ENCODE data around the gene FNDC1.

The FNDC1 gene

DNA sequence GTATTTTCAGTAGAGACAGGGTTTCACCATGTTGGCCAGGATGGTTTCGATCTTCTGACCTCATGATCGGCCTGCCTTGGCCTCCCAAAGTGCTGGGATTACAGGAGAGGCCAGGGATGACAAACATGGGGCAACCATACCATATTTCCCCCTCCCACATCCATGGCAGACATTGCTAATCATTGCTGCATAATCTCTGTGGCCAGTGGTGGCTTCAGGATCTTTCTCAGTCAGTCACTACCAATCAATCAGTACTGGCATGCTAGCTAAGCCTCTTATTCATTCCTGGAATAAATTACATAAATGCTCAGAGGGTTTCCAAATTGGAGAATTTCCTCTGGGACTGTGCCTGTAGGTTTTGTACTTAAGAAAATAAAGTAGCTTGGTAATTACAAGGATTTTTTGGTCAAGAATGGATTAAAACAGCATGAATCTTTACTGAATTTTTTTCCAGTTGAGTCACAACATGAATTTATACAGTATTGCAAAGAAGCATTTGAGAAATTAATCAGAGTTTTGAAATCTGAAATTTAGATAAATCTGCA lies 138.1 kb downstream of the FNDC1 start:
- DNase-seq (ENCODE audit: low read depth, low spot score), result peak; percentile 12

DNA sequence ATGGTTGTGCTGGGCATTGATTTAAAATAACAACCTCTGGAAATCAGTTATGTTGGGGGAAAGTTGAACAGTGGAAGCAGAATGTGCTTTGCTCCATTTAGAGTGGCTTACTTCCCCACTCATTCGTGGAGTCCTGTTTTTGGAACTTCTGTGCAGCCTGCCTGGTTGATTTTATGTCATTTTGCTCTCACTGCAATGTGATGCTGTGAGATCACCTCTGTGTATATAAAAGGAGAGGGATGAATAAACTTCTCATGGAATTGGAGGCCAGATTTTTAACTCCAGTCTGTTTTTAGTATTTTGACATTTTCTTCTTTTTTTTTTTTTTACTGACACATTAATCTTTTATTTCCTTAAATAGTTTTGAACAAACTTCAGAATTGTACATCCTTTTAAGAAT lies 139.0 kb downstream of the FNDC1 start:
- DNase-seq (ENCODE audit: low read depth, low spot score), result no peak

DNA sequence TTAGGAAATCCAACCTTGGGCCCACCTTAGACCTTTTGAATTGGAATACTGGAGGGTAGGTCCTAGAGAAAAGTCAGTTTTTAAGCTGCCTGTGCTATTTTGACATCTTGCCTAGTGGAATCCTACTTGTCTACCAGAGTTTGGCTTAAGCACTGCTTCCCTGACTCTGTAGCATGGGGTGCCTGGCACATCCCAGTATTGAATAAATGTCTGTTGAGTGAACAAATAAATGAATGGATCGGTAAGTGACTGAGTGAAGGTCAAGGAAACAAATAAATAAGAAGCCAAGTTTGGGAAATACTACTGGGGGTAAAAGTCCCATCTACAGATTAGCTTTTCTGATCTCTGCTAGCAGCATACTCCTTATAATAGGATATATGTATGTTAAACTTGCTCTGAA lies 140.5 kb downstream of the FNDC1 start:
- no peak for DNase-seq (ENCODE audit: low read depth, low spot score)

DNA sequence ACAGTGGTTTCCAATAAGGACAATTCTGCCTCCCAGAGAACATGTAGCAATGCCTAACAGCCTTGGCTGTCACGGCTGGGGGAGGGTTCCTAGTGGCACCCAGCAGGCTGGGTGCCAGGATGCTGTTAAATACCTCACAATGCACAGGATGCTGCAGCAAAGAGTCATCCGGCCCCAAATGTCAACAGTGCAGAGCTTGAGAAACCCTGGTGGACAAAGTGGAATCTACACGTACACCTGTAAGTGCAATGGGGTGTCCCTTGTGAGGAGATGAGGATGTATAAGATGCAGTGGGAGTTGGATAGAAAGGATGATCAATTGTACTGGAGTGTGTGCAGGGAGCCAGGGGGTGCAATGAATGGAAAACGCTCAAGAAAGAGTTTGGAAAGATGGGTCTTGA lies 142.4 kb downstream of the FNDC1 start:
- peak; percentile 15 for DNase-seq (ENCODE audit: low read depth, low spot score)

DNA sequence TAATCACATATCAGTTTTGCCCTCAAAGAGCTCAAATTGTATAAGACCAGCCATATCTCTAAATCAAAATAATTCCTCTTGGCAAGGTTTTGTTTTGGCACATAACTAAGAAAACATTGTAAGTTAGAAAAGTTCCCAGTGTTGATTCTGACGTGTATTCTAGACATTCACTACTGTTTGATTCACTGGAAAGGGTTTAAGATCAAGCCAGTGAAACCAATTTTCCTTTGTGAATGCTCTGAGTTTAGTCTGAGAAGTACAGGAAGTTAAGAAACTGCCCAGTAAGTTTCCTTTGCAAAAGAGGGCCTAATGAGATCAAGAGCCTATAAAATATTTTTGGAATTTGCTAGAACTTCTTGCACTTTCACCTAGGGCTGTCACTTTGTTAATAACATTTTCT lies 143.0 kb downstream of the FNDC1 start:
- DNase-seq (ENCODE audit: low read depth, low spot score), result peak; percentile 18

DNA sequence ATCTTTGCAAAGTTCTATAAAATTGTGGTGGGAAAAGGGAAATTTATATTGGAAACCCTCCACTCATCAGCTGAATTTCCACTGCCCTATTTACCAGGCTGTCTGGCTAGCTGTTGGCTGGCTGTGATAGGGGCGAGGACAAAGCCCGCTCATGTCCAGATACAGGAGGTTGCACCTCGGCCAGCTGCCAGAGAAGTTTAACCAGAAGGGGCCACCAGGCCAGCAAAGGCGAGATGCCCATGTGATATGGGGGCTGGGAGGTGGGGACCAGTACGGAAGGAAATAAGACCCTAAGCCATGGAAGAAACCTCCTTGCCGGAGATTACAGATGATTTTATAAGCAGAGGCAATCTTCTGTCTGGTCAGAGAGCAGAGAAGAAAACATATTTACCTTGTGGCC lies 143.8 kb downstream of the FNDC1 start:
- no peak for DNase-seq (ENCODE audit: low read depth, low spot score)

DNA sequence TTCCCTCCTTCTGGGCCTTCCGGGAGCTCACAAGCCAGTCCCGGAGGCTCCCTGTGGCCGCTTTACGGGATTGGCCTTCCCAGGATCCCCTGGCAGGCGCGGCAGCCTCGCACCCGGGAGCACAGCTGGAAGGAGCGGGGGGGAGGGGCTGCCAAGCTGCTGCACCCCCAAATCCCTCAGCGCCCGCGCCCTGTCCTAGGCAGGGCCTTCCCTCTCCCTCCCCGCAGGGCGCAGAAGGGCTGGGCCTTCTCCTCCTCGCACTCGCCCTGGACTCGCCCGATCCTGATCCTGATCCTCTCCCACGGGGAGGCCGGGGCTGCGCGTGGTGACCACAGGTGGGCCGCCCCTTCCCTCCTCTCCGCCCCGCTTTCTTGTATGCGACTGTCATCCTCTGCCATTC lies 146.4 kb downstream of the FNDC1 start:
- no peak for DNase-seq (ENCODE audit: low read depth, low spot score)

DNA sequence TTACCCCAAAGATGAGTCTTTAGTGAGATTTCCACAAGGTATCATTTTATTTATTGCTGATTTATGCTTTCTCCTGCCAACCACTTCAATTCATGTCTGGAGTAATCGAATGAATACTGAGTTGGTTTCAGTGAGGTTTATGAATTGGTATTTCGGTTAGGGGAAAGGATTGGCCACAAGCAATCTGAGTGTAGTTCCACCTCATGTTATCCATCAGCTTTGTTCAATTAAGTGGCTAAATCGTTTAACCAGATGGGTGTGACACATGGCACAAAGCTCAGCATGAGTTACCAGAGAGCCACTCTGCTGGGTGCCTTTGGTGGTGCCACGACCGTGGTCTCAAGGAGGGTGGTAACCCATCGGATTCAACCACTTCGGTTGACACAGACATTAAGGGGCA lies 148.2 kb downstream of the FNDC1 start:
- DNase-seq (ENCODE audit: low read depth, low spot score), result no peak

DNA sequence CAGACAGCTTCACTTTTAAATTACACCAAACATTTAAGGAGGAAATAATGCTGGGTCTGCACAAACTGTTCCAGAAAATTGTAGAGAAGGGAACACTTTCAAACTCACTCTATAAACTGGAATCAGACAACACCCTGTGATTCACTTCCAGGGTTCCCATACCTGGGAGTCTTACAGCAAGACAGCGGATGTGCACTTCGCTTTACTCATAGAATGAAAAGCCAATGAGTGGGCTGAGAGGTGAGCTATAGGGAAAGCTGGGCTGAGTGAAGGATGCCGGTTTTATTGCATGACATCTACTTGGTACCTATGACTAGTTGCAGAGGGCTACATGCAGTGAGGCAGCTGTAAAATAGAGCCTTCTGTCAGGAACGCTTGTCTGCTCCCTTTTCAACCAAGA lies 152.1 kb downstream of the FNDC1 start:
- no peak for DNase-seq (ENCODE audit: low read depth, low spot score)
